Body of pancreas (tissue), 4 donors: ENCODE results near the gene NIT2.

Experiments
- POLR2A ChIP-seq, 3 donors: fragments of 450-650 bp; IDR thresholded peaks; one replicate each; pipeline ENCODE4 v1.6.1; 2016; ENCODE audit warnings: antibody characterized with exemption in 3 of 3, mild to moderate bottlenecking in 2 of 3
- TF ChIP-seq, protein P1 (sequence below), 7 experiments: fragments of 450-650 bp in 4 of 7; fragments of 200-600 bp in 3 of 7; sonication (generic) in 3 of 7; IDR thresholded peaks; one replicate each; pipeline ENCODE4 v1.5.1; 2016 to 2019; ENCODE audit warnings: antibody characterized with exemption in 7 of 7

DNA sequence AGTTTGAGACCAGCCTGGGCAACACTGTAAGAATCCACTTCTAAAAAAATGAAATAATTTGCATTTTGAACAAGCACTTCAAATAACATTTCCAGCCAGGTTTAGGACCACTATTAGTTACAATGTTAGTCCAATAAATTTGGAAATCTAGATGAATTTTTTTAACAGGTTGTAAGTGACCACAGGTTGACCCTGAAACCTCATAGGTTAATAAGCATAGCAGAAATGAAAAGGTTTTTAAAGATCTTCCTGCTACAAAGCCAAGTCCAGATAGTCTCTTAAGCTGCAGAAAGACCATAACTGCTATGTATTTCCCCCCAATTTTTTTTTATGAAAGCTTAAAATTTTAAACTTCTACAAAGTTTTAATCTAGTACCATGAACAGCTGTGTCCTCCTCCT is 1.5 kb upstream of the NIT2 start:
- TF ChIP-seq, protein P1, sequence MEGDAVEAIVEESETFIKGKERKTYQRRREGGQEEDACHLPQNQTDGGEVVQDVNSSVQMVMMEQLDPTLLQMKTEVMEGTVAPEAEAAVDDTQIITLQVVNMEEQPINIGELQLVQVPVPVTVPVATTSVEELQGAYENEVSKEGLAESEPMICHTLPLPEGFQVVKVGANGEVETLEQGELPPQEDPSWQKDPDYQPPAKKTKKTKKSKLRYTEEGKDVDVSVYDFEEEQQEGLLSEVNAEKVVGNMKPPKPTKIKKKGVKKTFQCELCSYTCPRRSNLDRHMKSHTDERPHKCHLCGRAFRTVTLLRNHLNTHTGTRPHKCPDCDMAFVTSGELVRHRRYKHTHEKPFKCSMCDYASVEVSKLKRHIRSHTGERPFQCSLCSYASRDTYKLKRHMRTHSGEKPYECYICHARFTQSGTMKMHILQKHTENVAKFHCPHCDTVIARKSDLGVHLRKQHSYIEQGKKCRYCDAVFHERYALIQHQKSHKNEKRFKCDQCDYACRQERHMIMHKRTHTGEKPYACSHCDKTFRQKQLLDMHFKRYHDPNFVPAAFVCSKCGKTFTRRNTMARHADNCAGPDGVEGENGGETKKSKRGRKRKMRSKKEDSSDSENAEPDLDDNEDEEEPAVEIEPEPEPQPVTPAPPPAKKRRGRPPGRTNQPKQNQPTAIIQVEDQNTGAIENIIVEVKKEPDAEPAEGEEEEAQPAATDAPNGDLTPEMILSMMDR (IDR thresholded peaks at IDR 0.05), result no peak
- TF ChIP-seq POLR2A (IDR thresholded peaks at IDR 0.05), result no peak
